T-helper 1 cell (primary cell): ENCODE results near the gene RPL9.
"Not testable (repeated sequence)": the region's sequence is repeated elsewhere in the genome, so short reads cannot be mapped to it uniquely, and the experiment has no call there.

Experiments used
- DNase-seq, 5 donors: peaks; one replicate each; pipeline ENCODE4 v3.0.0-alpha.2; 2012 to 2020
- total RNA-seq, 4 donors: gene quantifications; one replicate each; lab custom pipeline; 2026; lab: John Stamatoyannopoulos, UW

RPL9 gene
- total RNA-seq, result 1,207 to 1,353 (median 1,311) reads per million in 4 donors

- peak; percentile 81 to 97 (median 87) for DNase-seq
Observed at GRCh38 chr4:39458505-39459300, at the start of gene RPL9, which contains the start of gene LIAS. RPL9 (minus strand) TSS chr4:39458922; CDS start chr4:39458439, 483 bp downstream. LIAS (plus strand) TSS chr4:39459056; CDS start chr4:39459118, 62 bp downstream.

- no peak for DNase-seq
Observed at GRCh38 chr4:39505581-39505980, 46.9 kb upstream of the RPL9 start.

- no peak for DNase-seq
Observed at GRCh38 chr4:39504538-39504937, 45.8 kb upstream of the RPL9 start.

GRCh38 chr4:39502664-39503035 lies 43.9 kb upstream of the RPL9 start:
- not testable (repeated sequence) for DNase-seq

- DNase-seq, result no peak
Observed at GRCh38 chr4:39502019-39502663, 43.4 kb upstream of the RPL9 start.

GRCh38 chr4:39498727-39499020 lies 40.0 kb upstream of the RPL9 start:
- no peak for DNase-seq

GRCh38 chr4:39497909-39498726 lies 39.4 kb upstream of the RPL9 start:
- no peak for DNase-seq

GRCh38 chr4:39495446-39496213 lies 36.9 kb upstream of the RPL9 start:
- no peak for DNase-seq

- no peak for DNase-seq
Observed at GRCh38 chr4:39494354-39494753, 35.6 kb upstream of the RPL9 start.

GRCh38 chr4:39490322-39490721 lies 31.6 kb upstream of the RPL9 start:
- DNase-seq, result no peak

- no peak for DNase-seq
Observed at GRCh38 chr4:39486221-39486804, 27.6 kb upstream of the RPL9 start.

- DNase-seq, result no peak
Observed at GRCh38 chr4:39484582-39485272, 26.0 kb upstream of the RPL9 start.

GRCh38 chr4:39480902-39481695 lies 22.4 kb upstream of the RPL9 start:
- no peak for DNase-seq

GRCh38 chr4:39480251-39480650 lies 21.5 kb upstream of the RPL9 start:
- no peak for DNase-seq

- DNase-seq, result no peak
Observed at GRCh38 chr4:39476187-39476895, 17.6 kb upstream of the RPL9 start.

- DNase-seq, result no peak
Observed at GRCh38 chr4:39472396-39472795, 13.7 kb upstream of the RPL9 start.

- DNase-seq, result no peak
Observed at GRCh38 chr4:39470402-39470801, 11.7 kb upstream of the RPL9 start.

GRCh38 chr4:39469429-39470077 lies 10.8 kb upstream of the RPL9 start:
- peak in 1 of 5 donors; percentile 44 for DNase-seq

GRCh38 chr4:39467464-39467863 lies 8.7 kb upstream of the RPL9 start:
- DNase-seq, result no peak

GRCh38 chr4:39466747-39467146 lies 8.0 kb upstream of the RPL9 start:
- no peak for DNase-seq
